ENCODE measurements around the gene DNAH10. TPM values are rescaled to one million over a fixed set of nuclear protein-coding genes. Genes with fewer than 3 reads are reported as not detected.

Gene DNAH10
- total RNA-seq, 1 experiment from 2014 or later = 0.17 TPM

- no peak overlapping the region; a peak in 2 of 5 replicates for H3K4me3 Mint-ChIP-seq
These were observed 45.6 kb downstream of the DNAH10 start for GRCh38 chr12:123807670-123808069.

More at GRCh38 chr12:123807670-123808069, 45.6 kb downstream of the DNAH10 start:
- Histone ChIP-seq H3K27ac (ENCODE audit: insufficient read length, low read depth, low read length) (no peak overlapping the region), H3K79me2 (ENCODE audit: insufficient read depth, low read length) (no peaks in the 10 kb centered on the region), H3K14ac (ENCODE audit: insufficient read depth, low read length) (no peak overlapping the region), H2BK15ac (ENCODE audit: low read depth, low read length) (no peak overlapping the region), H3K27me3 (ENCODE audit: insufficient read depth, low read length) (no peaks in the 10 kb centered on the region), H3K23ac (ENCODE audit: insufficient read length, low read depth, low read length) (no peak overlapping the region), H3K23me2 (ENCODE audit: insufficient read length, low read depth, low read length, poor library complexity, severe bottlenecking) (no peaks in the 10 kb centered on the region), H3K9ac (ENCODE audit: extremely low read depth, insufficient read length, low read length) (no peak overlapping the region), H3K56ac (ENCODE audit: insufficient read length, low read depth, low read length) (no peak overlapping the region), H3K9me3 (ENCODE audit: control insufficient read depth, low read depth, low read length) (no peaks in the 10 kb centered on the region), H3K4me2 (ENCODE audit: insufficient read depth, insufficient read length, low read length) (peak overlapping the region; percentile 23), H3T11ph (ENCODE audit: low read length) (no peak overlapping the region), H2AK5ac (ENCODE audit: insufficient read length, low read length) (no peak overlapping the region), H4K8ac (replicated peaks; ENCODE audit: insufficient read length, low read depth, low read length) (no peak overlapping the region), H2BK5ac (ENCODE audit: insufficient read length, low read length) (no peak overlapping the region), H3K79me1 (ENCODE audit: insufficient read depth, low read depth, low read length, poor library complexity, severe bottlenecking) (no peaks in the 10 kb centered on the region), H3K4ac (ENCODE audit: low read depth, low read length) (no peak overlapping the region), H2BK12ac (ENCODE audit: insufficient read length, low read depth, low read length) (no peak overlapping the region), H4K5ac (ENCODE audit: insufficient read length, low read depth, low read length) (no peak overlapping the region), H3K18ac (ENCODE audit: insufficient read length, low read depth, low read length) (no peak overlapping the region), H2BK120ac (ENCODE audit: low read depth, low read length, poor library complexity, severe bottlenecking) (no peak overlapping the region), H4K91ac (ENCODE audit: insufficient read length, low read depth, low read length) (no peak overlapping the region), H4K20me1 (ENCODE audit: control insufficient read depth, insufficient read depth, insufficient read length) (no peaks in the 10 kb centered on the region), H3K4me1 (ENCODE audit: insufficient read depth, low read length) (no peaks in the 10 kb centered on the region), H2AFZ (ENCODE audit: low read length) (no peak overlapping the region), H2BK20ac (ENCODE audit: low read depth, low read length, poor library complexity, severe bottlenecking) (no peak overlapping the region)
- Mint-ChIP-seq H3K36me3 (ENCODE audit: insufficient read depth in 1 of 3, low read depth in 3 of 3) (no peaks in the 10 kb centered on the region; a peak in 1 of 7 replicates), H3K4me1 (peaks cover 0 to 5% of the 10 kb centered on the region in 2 experiments; a peak in 3 of 4 replicates), H3K9me3 (no peaks in the 10 kb centered on the region; a peak in 1 of 5 replicates), H3K27ac (no peak overlapping the region), H3K27me3 (ENCODE audit: low read depth) (peaks cover 68% of the 10 kb centered on the region)
- WGBS (ENCODE audit: extremely low coverage, insufficient read length, low lambda C conversion rate) = no CpG with 5 or more reads among the region's 2 CpGs
- TF ChIP-seq, protein P1, sequence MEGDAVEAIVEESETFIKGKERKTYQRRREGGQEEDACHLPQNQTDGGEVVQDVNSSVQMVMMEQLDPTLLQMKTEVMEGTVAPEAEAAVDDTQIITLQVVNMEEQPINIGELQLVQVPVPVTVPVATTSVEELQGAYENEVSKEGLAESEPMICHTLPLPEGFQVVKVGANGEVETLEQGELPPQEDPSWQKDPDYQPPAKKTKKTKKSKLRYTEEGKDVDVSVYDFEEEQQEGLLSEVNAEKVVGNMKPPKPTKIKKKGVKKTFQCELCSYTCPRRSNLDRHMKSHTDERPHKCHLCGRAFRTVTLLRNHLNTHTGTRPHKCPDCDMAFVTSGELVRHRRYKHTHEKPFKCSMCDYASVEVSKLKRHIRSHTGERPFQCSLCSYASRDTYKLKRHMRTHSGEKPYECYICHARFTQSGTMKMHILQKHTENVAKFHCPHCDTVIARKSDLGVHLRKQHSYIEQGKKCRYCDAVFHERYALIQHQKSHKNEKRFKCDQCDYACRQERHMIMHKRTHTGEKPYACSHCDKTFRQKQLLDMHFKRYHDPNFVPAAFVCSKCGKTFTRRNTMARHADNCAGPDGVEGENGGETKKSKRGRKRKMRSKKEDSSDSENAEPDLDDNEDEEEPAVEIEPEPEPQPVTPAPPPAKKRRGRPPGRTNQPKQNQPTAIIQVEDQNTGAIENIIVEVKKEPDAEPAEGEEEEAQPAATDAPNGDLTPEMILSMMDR (conservative IDR thresholded peaks at IDR 0.05) = no peak
- DNase-seq = no peak

All from H9 (cell line).